GM12801 (cell line): ENCODE measurements around the gene BBS9.

Experiments
- TF ChIP-seq, protein P1 (sequence below): IDR thresholded peaks from one replicate; pipeline ENCODE4 v1.5.1; 2011; ENCODE audit warnings: control low read depth; ENCODE audit not compliant: insufficient read length; ENCODE audit errors: extremely low read depth

BBS9 gene

DNA sequence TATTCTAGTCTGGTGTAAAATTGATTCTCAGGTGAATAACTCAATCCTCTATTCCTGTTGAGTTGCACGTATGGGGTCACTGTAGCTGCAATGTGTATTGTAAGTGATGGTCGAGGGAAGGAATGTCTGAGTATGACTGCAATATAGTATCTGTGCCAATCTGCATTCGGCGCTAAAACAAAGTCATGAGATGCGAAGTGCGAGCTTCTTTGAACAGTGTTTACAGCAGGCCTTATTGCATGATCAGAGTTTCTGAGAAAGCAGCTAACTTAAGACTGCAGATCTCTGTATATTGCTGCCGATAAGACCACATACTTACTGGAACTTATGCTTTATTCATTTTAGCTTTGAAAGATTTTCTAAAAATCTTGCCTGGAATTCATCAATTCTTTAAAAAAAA, 434.3 kb downstream of the BBS9 start:
- TF ChIP-seq, protein P1, sequence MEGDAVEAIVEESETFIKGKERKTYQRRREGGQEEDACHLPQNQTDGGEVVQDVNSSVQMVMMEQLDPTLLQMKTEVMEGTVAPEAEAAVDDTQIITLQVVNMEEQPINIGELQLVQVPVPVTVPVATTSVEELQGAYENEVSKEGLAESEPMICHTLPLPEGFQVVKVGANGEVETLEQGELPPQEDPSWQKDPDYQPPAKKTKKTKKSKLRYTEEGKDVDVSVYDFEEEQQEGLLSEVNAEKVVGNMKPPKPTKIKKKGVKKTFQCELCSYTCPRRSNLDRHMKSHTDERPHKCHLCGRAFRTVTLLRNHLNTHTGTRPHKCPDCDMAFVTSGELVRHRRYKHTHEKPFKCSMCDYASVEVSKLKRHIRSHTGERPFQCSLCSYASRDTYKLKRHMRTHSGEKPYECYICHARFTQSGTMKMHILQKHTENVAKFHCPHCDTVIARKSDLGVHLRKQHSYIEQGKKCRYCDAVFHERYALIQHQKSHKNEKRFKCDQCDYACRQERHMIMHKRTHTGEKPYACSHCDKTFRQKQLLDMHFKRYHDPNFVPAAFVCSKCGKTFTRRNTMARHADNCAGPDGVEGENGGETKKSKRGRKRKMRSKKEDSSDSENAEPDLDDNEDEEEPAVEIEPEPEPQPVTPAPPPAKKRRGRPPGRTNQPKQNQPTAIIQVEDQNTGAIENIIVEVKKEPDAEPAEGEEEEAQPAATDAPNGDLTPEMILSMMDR: no peak

DNA sequence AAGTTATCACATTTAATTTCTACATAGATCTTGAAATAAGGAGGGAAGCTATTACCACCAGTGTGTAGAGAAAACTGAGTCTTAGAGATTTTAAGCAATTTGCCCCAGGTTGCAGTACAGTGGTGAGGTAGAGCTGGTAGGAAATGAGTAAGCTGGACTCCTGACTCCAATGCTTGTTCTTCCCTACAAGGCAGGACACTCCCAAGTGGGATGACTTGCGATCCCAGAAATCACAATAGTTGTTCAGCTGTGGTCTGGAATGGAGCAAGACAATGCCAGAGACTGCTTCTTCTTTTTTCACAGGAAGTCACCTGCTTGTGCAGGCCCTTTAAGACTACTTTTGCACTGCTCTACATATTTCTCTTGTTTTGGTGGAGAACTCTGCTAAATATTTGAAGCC, 448.8 kb downstream of the BBS9 start:
- TF ChIP-seq, protein P1: no peak

DNA sequence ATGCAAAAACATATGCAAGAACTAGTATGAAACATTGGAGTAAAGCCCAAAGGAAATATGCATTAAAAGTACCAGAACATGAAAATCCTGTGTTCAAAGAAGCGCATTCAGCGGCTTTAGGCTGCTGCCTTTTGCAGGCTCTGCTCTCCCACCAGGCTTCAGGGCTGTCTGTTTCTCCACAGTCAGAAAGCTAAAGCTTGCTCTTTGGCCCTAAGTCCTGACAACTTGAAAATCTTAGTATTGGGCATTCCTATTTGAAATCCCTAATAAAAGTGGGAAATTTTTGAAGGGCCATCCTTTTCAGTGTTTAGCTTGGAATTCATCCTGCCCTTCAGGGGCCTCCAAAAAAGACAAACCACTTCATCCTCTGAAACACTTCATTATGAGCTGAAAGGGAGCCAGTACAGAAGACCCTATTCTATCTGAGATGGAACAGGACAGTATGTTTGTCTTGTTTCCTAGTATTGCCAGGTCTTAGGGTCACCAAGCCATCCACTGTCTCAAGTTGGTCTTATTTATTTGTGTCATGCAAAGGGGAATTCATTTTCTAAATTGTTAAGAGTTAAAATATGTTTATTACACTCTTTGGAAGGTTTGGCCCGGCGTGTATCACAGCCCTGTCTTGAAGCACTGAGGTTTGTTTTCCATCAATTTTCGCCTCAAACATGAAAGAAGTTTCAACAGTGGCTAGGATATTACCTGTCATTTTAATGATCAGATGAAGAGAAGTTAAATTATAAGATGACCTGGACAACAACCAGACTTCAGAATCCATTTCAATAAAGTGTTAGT, 449.7 kb downstream of the BBS9 start:
- TF ChIP-seq, protein P1: no peak

DNA sequence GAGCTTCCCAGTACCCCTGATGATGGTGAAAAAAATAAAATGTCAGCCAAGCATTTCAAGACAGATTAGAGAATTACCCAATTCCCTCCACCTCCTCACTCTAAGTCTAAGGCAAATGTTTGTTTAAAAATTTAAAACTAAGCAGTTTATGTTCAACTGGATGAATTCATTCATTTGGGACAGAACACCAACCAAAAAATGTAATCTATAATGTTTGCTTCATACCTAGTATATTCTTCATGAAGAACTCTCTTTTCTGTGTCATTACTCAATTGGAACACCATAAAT, 450.3 kb downstream of the BBS9 start:
- TF ChIP-seq, protein P1: no peak

DNA sequence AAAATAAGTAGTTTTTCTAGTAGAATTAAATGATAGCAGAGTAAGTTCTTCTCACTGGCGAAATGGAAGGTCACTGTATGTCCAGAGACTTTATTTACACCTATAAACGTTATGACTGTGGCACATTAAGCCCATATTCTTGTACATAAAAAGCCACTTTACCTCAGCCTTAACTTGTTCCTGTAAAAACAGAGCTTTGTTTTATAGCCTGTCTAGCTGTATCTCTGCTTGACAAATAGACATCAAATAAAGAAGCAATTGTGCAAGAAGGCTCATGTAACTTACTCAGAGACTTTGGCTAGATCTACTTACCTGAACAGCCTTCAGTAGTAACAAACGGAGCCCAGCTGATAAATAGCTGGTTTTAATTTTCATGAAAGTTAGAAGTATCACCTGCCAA, 451.9 kb downstream of the BBS9 start:
- TF ChIP-seq, protein P1: no peak

DNA sequence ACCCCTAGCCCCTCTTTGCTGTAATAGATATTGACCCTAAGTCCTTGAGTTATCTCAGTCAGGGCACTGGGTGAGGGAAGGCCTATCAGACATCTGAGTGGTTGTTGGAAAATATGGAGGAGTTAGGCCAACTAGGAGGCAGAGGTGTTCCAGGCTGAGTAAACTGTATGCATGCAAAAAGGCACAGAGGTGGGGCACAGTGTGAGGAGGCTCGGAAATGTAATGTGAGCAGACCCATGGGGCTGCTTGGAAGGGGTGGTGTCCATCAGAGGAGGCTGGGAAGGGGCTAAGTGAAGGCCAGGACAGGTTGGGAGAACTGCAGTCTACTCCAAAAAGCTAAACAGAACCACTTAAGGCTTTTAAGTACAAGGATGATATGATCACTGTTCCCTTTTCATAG, 452.7 kb downstream of the BBS9 start:
- TF ChIP-seq, protein P1: no peak

DNA sequence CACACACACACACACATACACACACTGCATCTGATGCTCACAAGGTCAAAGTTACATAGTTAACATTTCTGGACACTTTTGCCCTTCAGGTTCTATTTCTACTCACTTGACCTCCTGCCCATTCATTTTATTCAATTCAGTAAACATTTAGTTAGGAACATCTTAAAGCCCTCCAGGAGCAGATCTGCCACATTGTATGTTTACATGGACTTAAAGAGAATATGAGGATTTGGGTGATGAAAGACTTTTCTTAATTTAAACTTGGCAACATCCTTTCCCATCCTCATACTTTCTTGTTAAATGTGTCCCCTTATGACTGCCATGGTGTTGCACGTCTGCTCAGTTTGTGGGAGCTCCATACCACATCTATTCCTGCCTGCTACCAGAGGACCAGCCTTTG, 453.2 kb downstream of the BBS9 start:
- TF ChIP-seq, protein P1: no peak
